GM19043 (cell line): ENCODE data around the gene CDYL2.

ENCODE experiments used
- ATAC-seq: cut with Tn5 transposase; IDR thresholded peaks from one replicate; pipeline ENCODE4 v1.9.1; 2021; ENCODE audit warnings: low read depth; ENCODE audit not compliant: unreplicated experiment

Gene CDYL2

DNA sequence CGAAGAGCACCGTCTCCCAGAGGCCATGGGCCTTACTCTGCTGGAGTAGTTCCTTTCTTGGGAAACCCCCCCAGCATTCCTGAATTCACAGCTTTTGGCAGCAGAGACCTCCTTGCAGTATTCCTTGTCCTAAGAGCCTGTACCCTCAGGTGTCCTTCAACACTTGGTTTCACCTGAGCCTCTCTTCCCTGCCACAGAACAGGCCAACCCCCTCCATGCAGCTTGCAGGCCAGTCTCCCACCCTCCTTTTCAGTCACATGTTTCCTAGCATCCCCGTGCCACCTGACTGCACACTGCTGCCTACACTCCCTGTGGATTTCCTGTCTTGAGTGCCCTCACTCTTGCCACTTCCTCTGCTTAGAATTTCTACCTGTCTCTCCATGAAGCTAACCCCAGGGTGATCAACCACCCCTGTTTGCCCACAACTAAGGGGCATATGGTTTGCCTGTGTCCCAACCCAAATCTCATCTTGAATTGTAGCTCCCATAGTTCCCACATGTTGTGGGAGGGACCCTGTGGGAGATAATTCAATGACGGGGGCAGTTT, 198.1 kb downstream of the CDYL2 start:
- no peak for ATAC-seq

DNA sequence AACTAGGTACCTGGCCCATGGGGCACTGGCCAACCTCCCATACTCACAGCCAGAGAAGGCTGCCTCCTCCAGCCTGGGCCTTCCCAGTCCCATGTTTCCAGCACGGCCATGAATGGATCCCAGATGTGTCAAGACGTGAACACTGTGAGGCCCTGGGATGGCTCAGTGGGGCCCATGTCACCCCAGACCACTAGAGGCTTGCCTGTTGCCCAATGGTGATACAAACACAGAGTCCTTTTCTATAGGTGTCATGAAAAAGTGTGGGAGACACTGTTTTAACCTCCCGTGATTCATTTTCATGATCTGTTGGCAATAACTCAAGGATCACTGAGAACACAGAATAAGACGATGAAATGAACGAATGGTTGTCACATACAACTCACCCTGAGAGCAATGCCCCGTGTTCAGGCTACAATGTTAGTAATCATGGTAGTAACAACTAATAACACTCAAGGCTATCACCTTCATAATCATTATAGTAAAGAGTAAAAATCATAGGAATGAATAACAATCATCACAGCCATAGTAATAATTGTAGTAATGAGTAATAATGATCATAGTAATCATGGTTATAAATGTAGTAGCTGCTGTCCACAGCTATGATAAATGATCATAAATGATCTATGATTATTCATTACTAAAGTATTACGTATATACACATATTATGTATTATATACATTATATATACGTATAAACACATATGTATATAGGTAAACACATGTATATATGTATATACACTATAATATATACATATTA, 199.6 kb downstream of the CDYL2 start:
- no peak for ATAC-seq

DNA sequence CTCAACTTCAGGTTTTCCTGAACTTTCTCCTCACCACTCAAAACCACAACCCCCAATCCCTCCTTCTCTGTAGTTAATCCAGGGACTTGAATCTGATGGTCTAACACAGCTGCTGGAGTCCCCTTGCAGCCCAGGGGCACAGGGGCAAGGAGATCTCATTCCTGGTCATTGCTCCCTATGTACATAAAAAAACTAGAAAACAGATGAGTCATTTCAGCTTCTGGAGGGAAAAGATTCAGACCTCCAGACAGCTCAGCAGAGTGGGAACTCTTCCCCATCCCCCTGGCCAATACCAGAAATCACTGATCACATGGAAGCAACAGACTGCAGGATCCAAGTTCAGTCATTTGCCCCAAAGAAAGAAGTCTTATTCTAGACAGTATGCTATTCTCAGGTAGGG, 201.5 kb downstream of the CDYL2 start:
- ATAC-seq = no peak

DNA sequence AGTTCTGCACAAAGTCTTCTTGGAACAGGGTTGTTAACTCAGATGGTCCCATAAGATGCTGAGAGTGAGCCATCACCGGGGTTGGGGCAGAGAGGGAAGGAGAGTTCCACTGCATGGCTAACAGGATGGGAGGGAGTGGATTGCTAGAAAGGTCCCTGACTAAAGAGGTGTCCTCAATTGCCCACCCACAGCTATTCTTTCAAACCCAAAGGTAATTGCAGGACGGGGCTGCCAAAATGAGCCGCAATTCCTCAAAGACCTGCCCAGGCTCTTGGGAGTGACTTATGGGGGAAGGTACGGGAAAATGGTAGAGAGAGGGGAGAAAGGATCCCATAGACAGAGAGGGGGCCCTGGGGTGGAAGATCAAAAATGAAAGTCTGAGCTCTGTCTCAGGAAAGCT, 203.2 kb downstream of the CDYL2 start:
- ATAC-seq = no peak

DNA sequence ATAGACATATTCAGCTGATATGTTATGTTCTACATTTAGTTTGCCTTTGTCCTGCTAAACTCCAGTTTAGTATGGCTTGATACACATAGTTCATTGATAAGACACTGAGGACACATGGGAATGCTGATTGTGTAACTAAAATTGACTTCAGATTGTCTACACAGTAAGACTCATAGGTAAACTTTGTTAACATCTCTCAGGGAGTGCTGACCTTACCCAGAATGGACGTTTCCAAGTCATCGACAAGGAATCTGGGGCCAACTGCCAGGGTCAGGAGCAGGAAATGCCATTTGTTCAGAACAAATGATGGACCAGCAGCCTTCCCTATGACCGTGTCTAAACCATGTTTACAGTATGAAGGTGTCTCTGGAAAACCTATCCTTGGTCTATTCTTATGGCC, 204.9 kb downstream of the CDYL2 start:
- ATAC-seq = no peak

DNA sequence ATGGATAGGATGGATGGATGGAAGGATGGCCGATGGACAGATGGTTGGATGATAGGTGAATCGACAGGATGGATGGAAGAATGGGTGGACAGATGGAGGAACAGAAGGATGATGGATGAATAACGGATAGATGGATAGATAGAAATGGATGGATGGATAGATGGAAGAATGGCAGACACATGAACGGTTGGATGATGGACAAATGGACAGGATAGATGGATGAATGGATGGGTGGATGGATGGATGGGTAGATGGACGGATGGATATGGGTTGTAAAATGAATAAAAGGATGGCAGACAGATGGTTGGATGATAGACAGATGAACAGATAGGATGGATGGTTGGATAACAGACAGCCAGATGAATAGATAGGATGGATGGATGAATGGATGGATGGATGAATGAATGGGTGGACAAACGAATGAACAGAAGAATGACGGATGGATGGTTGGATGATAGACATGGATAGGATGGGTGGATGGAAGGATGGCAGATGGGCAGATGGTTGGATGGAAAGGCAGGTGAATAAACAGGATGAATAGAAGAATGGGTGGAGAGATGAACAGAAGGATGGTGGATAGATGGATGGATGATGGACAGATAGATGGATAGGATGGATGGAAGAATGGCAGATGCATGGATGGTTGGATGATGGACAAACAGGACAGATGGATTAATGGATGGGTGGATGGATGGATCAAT, 207.7 kb downstream of the CDYL2 start:
- ATAC-seq = no peak

DNA sequence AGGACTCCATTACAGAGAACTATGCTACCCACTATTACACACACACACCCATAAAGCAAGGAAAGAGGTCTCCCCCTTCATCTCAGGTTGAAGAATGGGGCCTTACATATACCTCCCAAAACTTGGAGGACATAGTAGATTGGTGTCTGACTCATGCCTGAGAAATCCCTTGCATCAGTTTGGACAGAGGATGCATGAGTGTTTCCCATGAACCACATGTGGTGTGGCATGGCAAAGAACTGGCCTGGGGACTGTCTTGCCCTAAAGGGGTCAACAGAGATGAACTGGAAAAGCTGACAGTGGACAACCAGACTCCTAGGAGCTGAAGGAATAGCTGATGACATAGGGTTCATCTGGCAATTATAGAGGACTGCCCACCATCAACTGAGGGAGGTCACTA, 209.6 kb downstream of the CDYL2 start:
- no peak for ATAC-seq

DNA sequence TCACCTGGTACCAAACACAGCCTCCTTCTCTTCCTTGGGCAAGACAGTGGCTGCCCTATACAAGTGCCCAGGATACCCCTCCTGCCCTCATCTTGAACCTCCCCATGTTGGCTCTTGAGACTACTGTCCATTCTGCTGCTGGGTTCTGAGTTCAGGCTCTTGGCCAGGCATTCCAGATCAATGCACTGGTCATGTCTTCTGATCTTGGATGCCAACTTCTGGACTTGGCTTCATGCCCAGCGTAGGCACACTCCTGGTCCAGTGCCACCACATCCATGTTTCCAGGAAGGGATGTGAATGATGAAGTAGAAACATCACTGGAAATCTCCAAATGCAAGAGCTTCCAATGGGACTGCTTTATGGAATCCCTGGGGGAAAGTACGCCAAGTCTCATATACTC, 212.1 kb downstream of the CDYL2 start:
- no peak for ATAC-seq

DNA sequence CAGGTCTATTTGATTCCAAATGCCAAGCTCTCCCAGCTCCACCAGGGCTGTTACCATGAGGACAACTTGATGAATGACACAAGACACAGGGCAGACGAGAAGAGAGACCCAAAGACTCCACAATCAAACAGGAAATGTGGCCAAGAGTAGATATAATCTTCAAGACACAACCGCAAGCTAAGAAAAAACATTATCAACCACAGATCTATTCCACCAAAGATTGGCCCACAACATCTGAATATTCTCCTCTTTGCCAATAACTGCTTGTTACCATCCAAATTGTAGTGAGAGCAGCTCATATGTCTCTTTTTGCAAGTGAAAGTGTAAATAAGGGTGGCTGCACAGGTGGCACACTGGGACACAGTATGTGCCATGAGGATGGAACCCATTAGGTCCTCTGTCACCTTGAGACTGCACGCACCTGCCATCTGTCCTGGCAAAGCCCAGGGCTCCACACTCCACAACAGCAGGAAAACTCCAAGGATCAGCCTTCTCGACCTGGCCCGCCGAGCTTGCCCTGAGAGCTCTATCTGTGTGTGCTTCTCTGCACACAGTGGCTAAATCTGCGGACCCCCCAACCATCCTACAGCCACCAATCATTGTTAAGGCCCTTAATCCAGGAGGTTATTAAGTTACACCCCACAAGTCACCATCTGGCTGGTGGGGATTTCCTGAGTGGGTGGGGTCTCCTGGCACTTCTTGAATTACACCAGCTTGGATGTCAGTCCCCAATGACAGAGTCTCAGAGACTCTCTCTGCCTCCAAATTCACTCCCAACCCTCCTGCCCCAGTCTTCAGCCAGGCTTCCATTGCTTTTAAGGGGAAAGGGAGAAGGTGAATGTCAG, 213.1 kb downstream of the CDYL2 start:
- no peak for ATAC-seq

DNA sequence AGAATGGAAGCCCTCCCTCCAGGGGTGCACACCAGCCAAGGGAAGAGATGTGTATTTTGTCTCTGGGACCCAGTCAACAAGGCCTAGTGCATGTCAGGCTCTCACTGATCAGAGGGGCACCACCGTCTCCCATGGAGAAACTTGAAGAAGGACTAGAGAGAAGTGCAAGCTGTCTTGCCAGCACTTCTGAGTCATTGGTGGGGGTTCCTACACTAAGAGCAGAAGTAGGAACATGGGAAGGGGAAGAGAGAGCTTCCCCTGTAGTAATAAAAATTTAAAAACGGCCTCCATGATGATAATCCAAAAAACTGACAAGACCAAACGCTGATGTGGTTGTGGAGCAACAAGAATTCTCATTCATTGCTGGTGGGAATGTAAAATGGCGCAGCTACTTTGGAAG, 217.3 kb downstream of the CDYL2 start:
- ATAC-seq = no peak

DNA sequence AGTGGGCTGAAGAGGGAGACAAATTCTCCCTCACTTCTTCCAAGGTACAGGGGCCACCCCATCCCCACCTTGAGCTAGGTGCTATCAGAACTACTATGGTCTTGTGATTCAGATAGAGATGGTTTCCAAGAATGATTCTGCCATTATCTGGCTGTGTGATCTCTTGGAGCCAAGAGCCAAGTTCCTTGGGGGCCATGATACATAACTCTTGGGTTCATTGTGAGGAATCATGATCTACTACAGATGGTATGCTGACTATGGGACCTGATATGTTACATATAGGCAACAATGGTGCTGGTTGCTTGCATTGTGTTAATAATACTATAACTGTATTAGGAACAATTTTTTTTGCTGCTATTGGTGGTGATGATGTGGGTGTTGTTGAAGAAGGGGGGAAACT, 217.9 kb downstream of the CDYL2 start:
- no peak for ATAC-seq

DNA sequence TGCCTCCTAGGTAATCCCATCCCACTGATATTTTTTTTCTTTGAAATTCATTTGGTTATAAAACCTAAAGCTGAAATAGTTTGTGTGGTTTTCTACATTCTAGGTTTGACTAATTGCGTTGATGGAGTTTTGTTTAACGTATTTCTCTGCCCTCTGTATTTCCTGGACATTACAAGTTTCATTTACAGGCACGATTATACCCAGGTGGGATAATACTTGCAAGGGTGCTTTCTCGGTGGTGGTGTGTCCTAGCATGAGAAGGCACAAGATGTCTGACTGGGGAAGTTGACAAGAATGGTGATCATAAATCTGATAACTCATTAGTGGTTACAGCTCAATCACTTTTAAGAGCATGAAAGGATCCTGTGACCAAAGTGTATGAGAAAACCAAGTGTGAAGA, 218.6 kb downstream of the CDYL2 start:
- ATAC-seq = no peak

DNA sequence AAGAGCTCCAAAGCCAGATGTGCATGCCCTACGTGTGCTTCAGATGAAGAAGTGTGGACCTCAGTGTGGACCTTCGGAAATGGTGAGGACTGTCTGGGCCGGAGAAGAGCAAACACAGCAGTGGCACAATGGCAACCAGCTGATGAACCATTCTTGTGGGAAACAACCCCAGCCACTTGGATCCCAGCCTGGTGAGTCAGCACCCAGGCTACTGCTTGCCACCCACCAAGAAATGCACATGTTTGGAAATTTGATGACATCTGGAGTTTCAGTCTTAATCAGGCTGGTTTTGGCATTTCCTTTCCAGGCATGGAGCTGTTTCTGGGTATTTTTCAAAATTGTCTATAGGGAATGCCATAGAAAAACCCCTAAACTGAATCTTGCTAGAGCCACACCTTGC, 220.9 kb downstream of the CDYL2 start:
- no peak for ATAC-seq

DNA sequence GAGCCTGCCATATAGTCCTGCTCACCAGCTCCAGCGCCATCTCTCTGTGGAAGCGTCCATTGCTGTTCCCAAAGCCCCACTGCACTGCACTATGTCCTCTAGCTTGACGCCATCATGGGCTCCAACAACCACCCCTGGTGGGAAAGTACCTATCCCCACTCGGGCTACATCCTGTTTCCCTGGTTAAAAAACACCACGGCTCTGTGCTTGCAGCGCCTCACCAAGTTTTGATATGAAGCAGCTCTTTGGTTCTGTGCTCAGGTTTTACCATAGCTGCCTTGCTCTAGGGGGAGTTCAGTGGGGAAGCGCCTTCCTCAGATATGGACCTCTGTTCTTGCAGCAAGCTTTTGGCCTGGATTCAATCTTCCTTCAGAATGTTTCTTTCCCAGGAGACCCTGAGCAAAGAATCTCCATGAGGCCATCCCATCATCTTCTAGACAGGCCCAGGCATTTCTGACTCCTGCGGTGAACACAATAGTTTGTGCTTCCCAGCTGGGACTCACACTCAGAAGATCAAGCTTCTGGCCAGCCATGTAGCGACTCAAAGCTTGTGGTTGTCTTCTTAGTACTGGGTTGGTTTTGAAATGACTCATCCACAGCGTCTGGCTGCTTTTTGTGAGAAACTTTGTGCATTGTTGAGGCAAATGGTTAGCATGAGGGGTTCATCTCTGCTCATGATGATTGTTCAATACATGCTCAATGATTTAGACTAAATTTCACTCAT, 224.1 kb downstream of the CDYL2 start:
- peak; percentile 80 for ATAC-seq

DNA sequence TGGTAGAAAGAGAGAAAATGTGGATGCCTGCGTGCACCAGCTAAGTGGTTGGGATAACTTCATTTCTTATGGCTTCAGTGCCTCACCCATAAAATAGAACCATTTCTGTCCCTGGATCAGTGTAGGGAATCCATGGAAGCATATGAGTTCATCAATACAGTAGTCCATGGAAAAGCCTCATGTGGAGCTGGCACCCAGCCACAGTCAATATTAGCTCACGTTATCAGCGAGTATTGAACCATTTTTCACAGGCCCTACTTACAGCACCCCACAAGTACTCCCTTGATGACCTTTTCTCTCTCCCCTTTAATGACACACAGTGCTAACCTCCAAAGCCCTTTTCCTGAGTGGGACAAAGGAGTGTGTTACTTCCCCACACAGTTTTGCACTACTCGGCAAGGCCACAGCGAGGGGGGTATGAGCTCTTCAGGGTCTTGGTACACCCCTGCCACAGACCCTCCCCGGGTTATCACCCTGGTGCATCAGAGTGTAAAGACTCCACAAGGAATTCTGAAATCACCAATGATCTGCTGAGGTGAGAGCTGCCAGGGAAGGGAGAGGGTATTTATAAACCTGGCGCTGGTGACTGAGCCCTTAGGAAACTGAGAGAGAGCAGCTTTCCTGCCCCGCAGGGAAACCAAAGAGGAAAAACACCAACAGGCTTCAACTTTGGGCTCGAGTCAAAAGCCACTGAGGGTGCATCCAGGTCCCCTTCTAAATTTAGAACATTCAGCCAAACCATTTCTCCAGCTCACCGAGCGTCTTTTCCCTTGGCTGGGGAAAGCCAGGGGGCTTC, 226.7 kb downstream of the CDYL2 start:
- no peak for ATAC-seq

DNA sequence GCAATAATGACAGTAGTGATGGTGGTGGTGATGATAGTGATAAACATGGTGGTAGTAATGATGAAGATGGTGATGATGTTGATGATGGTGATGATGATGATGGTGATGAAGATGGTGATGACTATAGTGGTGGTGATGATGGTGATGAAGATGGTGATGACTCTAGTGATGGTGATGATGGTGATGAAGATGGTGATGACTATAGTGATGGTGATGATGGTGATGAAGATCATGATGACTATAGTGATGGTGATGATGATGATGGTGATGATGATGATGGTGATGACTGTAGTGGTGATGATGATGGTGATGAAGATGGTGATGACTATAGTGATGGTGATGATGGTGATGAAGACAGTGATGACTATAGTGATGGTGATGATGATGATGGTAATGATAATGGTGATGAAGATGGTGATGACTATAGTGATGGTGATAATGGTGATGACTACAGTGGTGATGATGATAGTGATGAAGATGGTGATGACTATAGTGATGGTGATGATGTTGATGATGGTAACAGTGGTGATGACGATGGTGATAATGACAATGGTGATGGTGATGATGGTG, 228.0 kb downstream of the CDYL2 start:
- ATAC-seq = no peak

DNA sequence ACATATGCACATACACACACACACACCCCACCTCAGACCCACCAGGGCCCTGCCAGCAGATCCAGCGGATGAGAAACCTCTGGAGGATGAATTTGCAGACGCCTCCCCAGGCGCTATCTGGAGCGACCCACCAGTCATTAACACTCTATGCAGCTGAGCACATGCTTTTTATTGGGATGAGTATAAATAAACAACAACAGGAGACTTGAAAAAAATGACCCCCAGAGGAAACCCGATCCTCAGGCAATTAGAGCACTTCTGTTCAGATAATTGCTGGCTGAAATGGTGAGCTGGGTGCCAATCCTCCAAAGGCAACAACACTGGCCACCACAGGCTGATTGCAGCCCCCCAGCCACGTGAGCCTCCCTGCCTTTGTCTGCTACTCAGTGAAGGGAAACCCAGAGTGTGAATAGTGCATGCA, 230.7 kb downstream of the CDYL2 start:
- no peak for ATAC-seq

DNA sequence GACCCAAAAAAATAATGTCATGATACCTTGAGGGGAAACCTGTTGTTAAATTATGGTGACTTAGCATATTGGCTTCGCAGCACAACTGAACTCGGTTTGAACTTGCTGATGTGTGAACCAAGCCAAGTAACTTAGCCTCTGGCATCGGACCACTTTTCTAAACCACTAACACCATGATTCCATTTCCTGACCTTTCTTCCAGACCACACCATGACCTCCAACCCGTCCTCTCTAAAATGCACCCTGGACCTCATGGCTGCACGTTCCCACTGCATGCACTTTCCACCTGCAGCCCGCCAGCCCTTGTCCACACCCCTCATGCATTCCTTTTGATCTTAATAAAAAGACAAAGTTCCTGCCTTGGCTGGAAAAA, 234.3 kb downstream of the CDYL2 start:
- no peak for ATAC-seq

DNA sequence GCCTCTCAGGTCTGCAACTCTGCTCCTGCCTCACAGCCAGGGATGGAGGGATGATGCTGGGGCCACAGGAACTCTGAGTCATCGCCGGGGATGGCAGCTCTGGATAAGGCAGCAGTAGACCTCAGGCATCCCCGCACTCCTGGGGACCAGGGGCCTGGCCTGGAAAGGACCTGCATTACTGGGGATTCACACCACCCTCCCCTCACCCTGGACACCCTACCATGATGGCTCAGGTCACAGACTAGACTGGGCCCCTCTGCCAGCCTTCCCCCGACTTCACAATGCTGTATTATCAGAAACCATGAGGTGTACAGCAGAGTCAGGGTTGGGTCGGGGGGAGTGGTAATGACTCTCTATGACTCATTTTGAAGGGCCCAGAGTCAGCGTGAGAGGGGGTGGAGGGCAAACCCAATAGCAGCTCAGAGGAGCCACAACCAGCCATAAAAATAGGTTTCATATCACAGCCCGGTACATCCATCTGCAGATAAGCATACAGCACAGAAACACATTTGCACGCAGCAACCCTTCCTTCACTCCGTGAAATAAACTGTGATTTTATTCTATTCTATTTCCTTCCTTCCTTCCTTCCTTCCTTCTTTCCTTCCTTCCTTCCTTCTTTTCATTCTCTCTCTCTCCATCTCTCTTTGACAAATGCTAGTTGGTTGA, 234.8 kb downstream of the CDYL2 start:
- ATAC-seq = peak; percentile 68
